GM23338 (cell line): Measurements from ENCODE around the gene ZNF254. TPM values are rescaled to one million over a fixed set of nuclear protein-coding genes. Genes with fewer than 3 reads are reported as not detected.
"Not testable (repeated sequence)": the region's sequence is repeated elsewhere in the genome, so short reads cannot be mapped to it uniquely, and the experiment has no call there.

Experiments used
- ATAC-seq: fragments of 200-7000 bp; cut with Tn5 transposase; 3 replicates; pipeline ENCODE4 v1.9.1; 2020
- DNase-seq: peaks from one replicate; pipeline ENCODE4 v3.0.0-alpha.2; 2015; ENCODE audit warnings: low spot score
- H2AFZ ChIP-seq: fragments of 200-600 bp; sonication (generic); 2 replicates; pipeline ENCODE4 v1.8.0; 2016; ENCODE audit warnings: antibody characterized with exemption, mild to moderate bottlenecking, moderate library complexity
- H3F3A ChIP-seq: fragments of 200-600 bp; sonication (generic); replicated peaks from 2 replicates; pipeline ENCODE4 v1.8.0; 2017; ENCODE audit warnings: antibody characterized with exemption, mixed run types, low read depth
- H3K27ac ChIP-seq: fragments of 200-600 bp; sonication (generic); 2 replicates; pipeline ENCODE4 v1.6.1; 2016; ENCODE audit warnings: low read depth
- H3K27me3 ChIP-seq: fragments of 200-600 bp; sonication (generic); 2 replicates; pipeline ENCODE4 v1.8.0; 2016; ENCODE audit warnings: mild to moderate bottlenecking, mixed run types, moderate library complexity; ENCODE audit not compliant: insufficient read depth
- H3K36me3 ChIP-seq: fragments of 200-600 bp; sonication (generic); 2 replicates; pipeline ENCODE4 v1.8.0; 2016; ENCODE audit warnings: mild to moderate bottlenecking; ENCODE audit not compliant: insufficient read depth
- H3K4me1 ChIP-seq: fragments of 200-600 bp; sonication (generic); 2 replicates; pipeline ENCODE4 v1.8.0; 2016; ENCODE audit warnings: mild to moderate bottlenecking, moderate library complexity; ENCODE audit not compliant: insufficient read depth
- H3K4me2 ChIP-seq: fragments of 200-600 bp; sonication (generic); 2 replicates; pipeline ENCODE4 v1.7.1; 2017; ENCODE audit warnings: mixed run types
- H3K4me3 ChIP-seq: fragments of 200-600 bp; sonication (generic); 2 replicates; pipeline ENCODE4 v1.6.1; 2016; ENCODE audit warnings: mixed run types
- H3K79me2 ChIP-seq: fragments of 200-600 bp; sonication (generic); replicated peaks from 2 replicates; pipeline ENCODE4 v1.8.0; 2017; ENCODE audit warnings: mild to moderate bottlenecking; ENCODE audit not compliant: insufficient read depth
- H3K9me2 ChIP-seq: fragments of 200-600 bp; sonication (generic); 2 replicates; pipeline ENCODE4 v1.8.0; 2017; ENCODE audit not compliant: insufficient read depth
- H4K20me1 ChIP-seq: fragments of 200-600 bp; sonication (generic); replicated peaks from 2 replicates; pipeline ENCODE4 v1.8.0; 2017; ENCODE audit warnings: mild to moderate bottlenecking; ENCODE audit not compliant: insufficient read depth
- H3K27ac Mint-ChIP-seq: 2 replicates; pipeline ENCODE4 v1.8.0; 2020; ENCODE audit warnings: inconsistent platforms, mild to moderate bottlenecking, moderate library complexity, mixed read lengths
- H3K27me3 Mint-ChIP-seq: 3 replicates; pipeline ENCODE4 v1.8.0; 2022; ENCODE audit warnings: low read depth, mild to moderate bottlenecking, moderate library complexity, mixed read lengths, inconsistent platforms; ENCODE audit not compliant: insufficient read depth, poor library complexity
- H3K36me3 Mint-ChIP-seq: 3 replicates; pipeline ENCODE4 v1.8.0; 2021; ENCODE audit warnings: low read depth, mild to moderate bottlenecking, inconsistent platforms, moderate library complexity, mixed read lengths
- H3K4me1 Mint-ChIP-seq: 3 replicates; pipeline ENCODE4 v1.8.0; 2020; ENCODE audit warnings: mild to moderate bottlenecking, inconsistent platforms, mixed read lengths
- H3K4me3 Mint-ChIP-seq: 3 replicates; pipeline ENCODE4 v1.8.0; 2021; ENCODE audit warnings: moderate library complexity, mild to moderate bottlenecking, inconsistent platforms, mixed read lengths
- H3K9me3 Mint-ChIP-seq: 3 replicates; pipeline ENCODE4 v1.8.0; 2020; ENCODE audit warnings: moderate library complexity, mild to moderate bottlenecking, inconsistent platforms, mixed read lengths
- CREB1 ChIP-seq: fragments of 250-450 bp; sonication (Bioruptor Pico); IDR thresholded peaks from 2 replicates; pipeline ENCODE4 v1.5.0; 2020; ENCODE audit warnings: low read depth, mild to moderate bottlenecking, moderate library complexity
- CTCF ChIP-seq, 2 experiments: fragments of 200-600 bp in 1 of 2; sonication (generic) in 1 of 2; conservative IDR thresholded peaks; 2 replicates each; pipeline versions ENCODE4 v1.5.1 to v1.6.1; 2016 to 2017; ENCODE audit warnings: antibody characterized with exemption in 2 of 2, low read depth in 2 of 2, mild to moderate bottlenecking in 2 of 2, moderate library complexity in 1 of 2
- ETS1 ChIP-seq: IDR thresholded peaks from 2 replicates; pipeline ENCODE4 v1.6.1; 2016; ENCODE audit warnings: antibody characterized with exemption
- EZH2 ChIP-seq: fragments of 200-600 bp; sonication (generic); IDR thresholded peaks from one replicate; pipeline ENCODE4 v1.8.0; 2017; ENCODE audit warnings: antibody characterized with exemption, mild to moderate bottlenecking, low read depth; ENCODE audit not compliant: unreplicated experiment
- EZH2phosphoT487 ChIP-seq: fragments of 200-600 bp; sonication (generic); IDR thresholded peaks from one replicate; pipeline ENCODE4 v1.8.1; 2018; ENCODE audit warnings: antibody characterized with exemption; ENCODE audit not compliant: unreplicated experiment
- JUNB ChIP-seq: IDR thresholded peaks from one replicate; pipeline ENCODE4 v1.6.1; 2016; ENCODE audit warnings: antibody characterized with exemption; ENCODE audit not compliant: unreplicated experiment
- REST ChIP-seq: IDR thresholded peaks from one replicate; pipeline ENCODE4 v1.6.1; 2018; ENCODE audit warnings: antibody characterized with exemption; ENCODE audit not compliant: unreplicated experiment
- STAT1 ChIP-seq: IDR thresholded peaks from one replicate; pipeline ENCODE4 v1.6.1; 2016; ENCODE audit warnings: antibody characterized with exemption; ENCODE audit not compliant: unreplicated experiment
- polyA plus RNA-seq: library from polyadenylated mRNA; unstranded; fragments of >200 nt; fragmentation: Nextera tagmentation; extraction: Ambion mirVana; gene quantifications from 2 replicates; pipeline ENCODE4 v1.2.1, GENCODE V29; 2016
- total RNA-seq: library from RNA; depleted of rRNA; stranded (reverse); fragments of >200 nt; shearing (Covaris generic); gene quantifications from 2 replicates; pipeline ENCODE4 v1.2.3, GENCODE V29; 2014

Gene ZNF254
- total and polyA plus RNA-seq, 2 experiments from 2014 or later = 13.1 to 45.6 TPM

GRCh38 chr19:24100597-24100996 lies 13.6 kb downstream of the ZNF254 start:
- H2AFZ ChIP-seq, H3K9me3 Mint-ChIP-seq, H3K9me2 ChIP-seq, H3K4me2 ChIP-seq, H3K4me3 ChIP-seq, H3K4me3 Mint-ChIP-seq, H3K36me3 ChIP-seq, DNase-seq, H3K27ac ChIP-seq, H3K4me1 Mint-ChIP-seq, H3F3A ChIP-seq, H3K27me3 Mint-ChIP-seq, H3K27me3 ChIP-seq, ATAC-seq, H3K4me1 ChIP-seq, H3K27ac Mint-ChIP-seq: not testable (repeated sequence)
- peaks cover 11% of the 10 kb centered on the region; the same call in 2 of the 3 replicates for H3K36me3 Mint-ChIP-seq
- H4K20me1 ChIP-seq = peaks cover 13% of the 10 kb centered on the region; the same call in 1 of the 2 replicates
- H3K79me2 ChIP-seq = peaks cover 65% of the 10 kb centered on the region

- Histone ChIP-seq H3F3A (no peaks in the 10 kb centered on the region), H3K27me3 (no peaks in the 10 kb centered on the region), H3K4me2 (no peak overlapping the region), H3K27ac (no peak overlapping the region), H4K20me1 (peaks cover 15% of the 10 kb centered on the region; the same call in 1 of the 2 replicates), H3K36me3 (no peaks in the 10 kb centered on the region), H3K9me2 (no peaks in the 10 kb centered on the region), H3K4me1 (0 out of 2 replicates have a peak, but pooled peaks cover 3% of the 10 kb centered on the region), H3K4me3 (no peak overlapping the region), H3K79me2 (peaks cover 55% of the 10 kb centered on the region), H2AFZ (no peak overlapping the region)
- Mint-ChIP-seq H3K9me3 (no peaks in the 10 kb centered on the region), H3K4me3 (no peak overlapping the region), H3K27me3 (peaks cover 3% of the 10 kb centered on the region), H3K27ac (no peak overlapping the region), H3K36me3 (peaks cover 20% of the 10 kb centered on the region), H3K4me1 (peaks cover 5% of the 10 kb centered on the region; the same call in 2 of the 3 replicates)
- no peak for DNase-seq
- ATAC-seq = no peak
- TF ChIP-seq EZH2 = no peak
- no peak for TF ChIP-seq STAT1
- no peak for TF ChIP-seq REST
- TF ChIP-seq CREB1 (CRISPR knock-in tag) = no peak
- TF ChIP-seq JUNB = no peak
- no peak for TF ChIP-seq EZH2phosphoT487
- TF ChIP-seq ETS1 = no peak
- no peak for TF ChIP-seq CTCF (conservative IDR thresholded peaks at IDR 0.05; ENCODE audit: low read depth in 2 of 2)
These were observed 14.6 kb downstream of the ZNF254 start for GRCh38 chr19:24101459-24102115.
